Astrocyte (in vitro differentiated cells and primary cell): ENCODE data around the gene TBC1D14. TPM values are rescaled to one million over a fixed set of nuclear protein-coding genes. Genes with fewer than 3 reads are reported as not detected.

ENCODE experiments used
- DNase-seq: peaks from one replicate; pipeline ENCODE4 v3.0.0-alpha.2; 2010; ENCODE audit warnings: low read depth
- FAIRE-seq: peaks from 2 replicates; lab custom pipeline; 2011; peaks lifted over from hg19 to GRCh38; lab: Jason Lieb, UNC
- H2AFZ ChIP-seq: 2 replicates; pipeline ENCODE4 v1.6.0; 2012; ENCODE audit warnings: low read depth, low read length, inconsistent platforms
- H3K27ac ChIP-seq: 2 replicates; pipeline ENCODE4 v1.5.1; 2011; ENCODE audit warnings: low read depth, low read length, inconsistent platforms
- H3K27me3 ChIP-seq: 2 replicates; pipeline ENCODE4 v1.6.0; 2011; ENCODE audit warnings: low read length, inconsistent platforms; ENCODE audit not compliant: insufficient read depth
- H3K36me3 ChIP-seq: 2 replicates; pipeline ENCODE4 v1.5.1; 2011; ENCODE audit warnings: low read length, inconsistent platforms; ENCODE audit not compliant: insufficient read depth
- H3K4me1 ChIP-seq: 2 replicates; pipeline ENCODE4 v1.5.1; 2011; ENCODE audit warnings: low read length, inconsistent platforms; ENCODE audit not compliant: insufficient read depth
- H3K4me2 ChIP-seq: 2 replicates; pipeline ENCODE4 v1.6.0; 2012; ENCODE audit warnings: low read length, inconsistent platforms
- H3K4me3 ChIP-seq: 2 replicates; pipeline ENCODE4 v1.5.1; 2011; ENCODE audit warnings: low read depth, mild to moderate bottlenecking, low read length, inconsistent platforms; ENCODE audit not compliant: insufficient read depth
- H3K79me2 ChIP-seq: 2 replicates; pipeline ENCODE4 v1.6.0; 2012; ENCODE audit warnings: mild to moderate bottlenecking, low read length, inconsistent platforms; ENCODE audit not compliant: insufficient read depth
- H3K9ac ChIP-seq: 2 replicates; pipeline ENCODE4 v1.6.0; 2012; ENCODE audit warnings: mild to moderate bottlenecking, low read length, inconsistent platforms
- H3K9me3 ChIP-seq: 2 replicates; pipeline ENCODE4 v1.5.1; 2012; ENCODE audit warnings: low read depth, mild to moderate bottlenecking, low read length, inconsistent platforms; ENCODE audit not compliant: insufficient read depth
- H4K20me1 ChIP-seq: 2 replicates; pipeline ENCODE4 v1.6.0; 2012; ENCODE audit warnings: low read length, inconsistent platforms; ENCODE audit not compliant: insufficient read depth
- H3K27ac Mint-ChIP-seq: one replicate; pipeline ENCODE4 v1.8.0; 2021; ENCODE audit warnings: mild to moderate bottlenecking, mixed read lengths; ENCODE audit not compliant: unreplicated experiment
- H3K27me3 Mint-ChIP-seq: one replicate; pipeline ENCODE4 v1.8.0; 2021; ENCODE audit warnings: low read depth, mixed read lengths; ENCODE audit not compliant: unreplicated experiment
- H3K36me3 Mint-ChIP-seq: one replicate; pipeline ENCODE4 v1.8.0; 2021; ENCODE audit warnings: low read depth, mixed read lengths; ENCODE audit not compliant: unreplicated experiment
- H3K4me1 Mint-ChIP-seq: one replicate; pipeline ENCODE4 v1.8.0; 2021; ENCODE audit warnings: low read depth, mixed read lengths; ENCODE audit not compliant: unreplicated experiment
- H3K4me3 Mint-ChIP-seq: one replicate; pipeline ENCODE4 v1.8.0; 2021; ENCODE audit warnings: mild to moderate bottlenecking, moderate library complexity, mixed read lengths; ENCODE audit not compliant: unreplicated experiment
- H3K9me3 Mint-ChIP-seq: one replicate; pipeline ENCODE4 v1.8.0; 2021; ENCODE audit warnings: mild to moderate bottlenecking, mixed read lengths; ENCODE audit not compliant: unreplicated experiment
- CTCF ChIP-seq: IDR thresholded peaks from 2 replicates; pipeline ENCODE4 v1.5.1; 2011; ENCODE audit warnings: low read depth, mild to moderate bottlenecking, inconsistent platforms, low read length, moderate library complexity; ENCODE audit not compliant: insufficient read depth
- EZH2 ChIP-seq: IDR thresholded peaks from 2 replicates; pipeline ENCODE4 v1.6.1; 2012; ENCODE audit warnings: mild to moderate bottlenecking, low read length, inconsistent platforms; ENCODE audit not compliant: insufficient read depth
- total RNA-seq: library from RNA; stranded (reverse); gene quantifications from 2 replicates; pipeline ENCODE4 v1.2.1, GENCODE V29; 2021

The TBC1D14 gene
- total RNA-seq, 1 donor from 2014 or later, result 30.4 TPM

GRCh38 chr4:7027284-7027683 is 117.7 kb downstream of the TBC1D14 start:
- Histone ChIP-seq H3K79me2 (peaks cover 7% of the 10 kb centered on the region), H3K27ac (no peak overlapping the region), H3K36me3 (peaks cover 14% of the 10 kb centered on the region), H3K27me3 (no peaks in the 10 kb centered on the region), H3K4me1 (peaks cover 16% of the 10 kb centered on the region), H4K20me1 (peaks cover 9% of the 10 kb centered on the region), H3K4me2 (no peak overlapping the region), H3K9me3 (no peaks in the 10 kb centered on the region), H2AFZ (no peak overlapping the region), H3K9ac (no peak overlapping the region), H3K4me3 (no peak overlapping the region)
- no peak for FAIRE-seq
- Mint-ChIP-seq H3K4me3 (no peak overlapping the region), H3K27me3 (no peaks in the 10 kb centered on the region), H3K9me3 (no peaks in the 10 kb centered on the region), H3K27ac (no peak overlapping the region), H3K4me1 (peaks cover 13% of the 10 kb centered on the region), H3K36me3 (peaks cover 20% of the 10 kb centered on the region)
- TF ChIP-seq CTCF (no peak), EZH2 (no peak)
- no peak for DNase-seq

- H3K4me3 Mint-ChIP-seq, result no peak overlapping the region
- Histone ChIP-seq H3K4me3 (no peak overlapping the region), H3K4me1 (peaks cover 12% of the 10 kb centered on the region), H3K4me2 (no peak overlapping the region), H3K79me2 (peaks cover 7% of the 10 kb centered on the region), H3K27me3 (no peaks in the 10 kb centered on the region), H3K9me3 (no peaks in the 10 kb centered on the region), H4K20me1 (peaks cover 9% of the 10 kb centered on the region), H3K9ac (no peak overlapping the region), H3K36me3 (peaks cover 14% of the 10 kb centered on the region), H3K27ac (no peak overlapping the region), H2AFZ (no peak overlapping the region)
- H3K27me3 Mint-ChIP-seq, result no peaks in the 10 kb centered on the region
- peaks cover 23% of the 10 kb centered on the region for H3K36me3 Mint-ChIP-seq
- FAIRE-seq, result no peak
- H3K9me3 Mint-ChIP-seq, result no peaks in the 10 kb centered on the region
- DNase-seq, result no peak
- H3K27ac Mint-ChIP-seq, result no peak overlapping the region
- peaks cover 12% of the 10 kb centered on the region for H3K4me1 Mint-ChIP-seq
- TF ChIP-seq CTCF, result no peak
- no peak for TF ChIP-seq EZH2
Measured at GRCh38 chr4:7027913-7028312, 118.3 kb downstream of the TBC1D14 start.

- peaks cover 14% of the 10 kb centered on the region for H3K36me3 ChIP-seq
- H3K9ac ChIP-seq, result no peak overlapping the region
- no peak overlapping the region for H3K4me2 ChIP-seq
- peaks cover 8% of the 10 kb centered on the region for H4K20me1 ChIP-seq
- Mint-ChIP-seq H3K9me3 (no peaks in the 10 kb centered on the region), H3K4me1 (peaks cover 8% of the 10 kb centered on the region), H3K4me3 (no peak overlapping the region), H3K27ac (peak overlapping the region; percentile 53), H3K36me3 (peaks cover 18% of the 10 kb centered on the region), H3K27me3 (no peaks in the 10 kb centered on the region)
- H3K4me3 ChIP-seq, result no peak overlapping the region
- no peak for FAIRE-seq
- no peaks in the 10 kb centered on the region for H3K9me3 ChIP-seq
- H3K4me1 ChIP-seq, result peaks cover 9% of the 10 kb centered on the region
- TF ChIP-seq CTCF, result no peak
- TF ChIP-seq EZH2, result no peak
- H2AFZ ChIP-seq, result no peak overlapping the region
- DNase-seq, result no peak
- peaks cover 2% of the 10 kb centered on the region for H3K79me2 ChIP-seq
- H3K27ac ChIP-seq, result no peak overlapping the region
- H3K27me3 ChIP-seq, result no peaks in the 10 kb centered on the region
Measured at GRCh38 chr4:7029212-7029611, 119.6 kb downstream of the TBC1D14 start.
